ENCODE data around the gene TRIM56.

DNA sequence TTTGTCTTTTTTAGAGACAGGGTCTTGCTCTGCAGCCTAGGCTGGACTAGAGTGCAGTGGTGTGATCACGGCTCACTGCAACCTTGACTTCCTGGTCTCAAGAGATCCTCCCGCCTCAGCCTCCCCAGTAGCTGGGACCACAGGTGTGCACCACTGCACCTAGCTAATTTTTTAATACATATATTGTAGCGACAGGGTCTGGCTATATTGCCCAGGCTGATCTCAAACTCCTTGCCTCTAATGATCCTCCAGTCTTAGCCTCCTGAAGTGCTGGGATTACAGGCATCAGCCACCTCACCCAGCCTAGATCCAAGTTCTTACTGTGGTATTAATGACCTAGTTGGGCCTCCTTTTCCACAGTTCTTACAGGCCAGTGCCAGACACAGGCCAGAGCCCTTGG lies 29.9 kb downstream of the TRIM56 start:
- TF ChIP-seq, protein P1, sequence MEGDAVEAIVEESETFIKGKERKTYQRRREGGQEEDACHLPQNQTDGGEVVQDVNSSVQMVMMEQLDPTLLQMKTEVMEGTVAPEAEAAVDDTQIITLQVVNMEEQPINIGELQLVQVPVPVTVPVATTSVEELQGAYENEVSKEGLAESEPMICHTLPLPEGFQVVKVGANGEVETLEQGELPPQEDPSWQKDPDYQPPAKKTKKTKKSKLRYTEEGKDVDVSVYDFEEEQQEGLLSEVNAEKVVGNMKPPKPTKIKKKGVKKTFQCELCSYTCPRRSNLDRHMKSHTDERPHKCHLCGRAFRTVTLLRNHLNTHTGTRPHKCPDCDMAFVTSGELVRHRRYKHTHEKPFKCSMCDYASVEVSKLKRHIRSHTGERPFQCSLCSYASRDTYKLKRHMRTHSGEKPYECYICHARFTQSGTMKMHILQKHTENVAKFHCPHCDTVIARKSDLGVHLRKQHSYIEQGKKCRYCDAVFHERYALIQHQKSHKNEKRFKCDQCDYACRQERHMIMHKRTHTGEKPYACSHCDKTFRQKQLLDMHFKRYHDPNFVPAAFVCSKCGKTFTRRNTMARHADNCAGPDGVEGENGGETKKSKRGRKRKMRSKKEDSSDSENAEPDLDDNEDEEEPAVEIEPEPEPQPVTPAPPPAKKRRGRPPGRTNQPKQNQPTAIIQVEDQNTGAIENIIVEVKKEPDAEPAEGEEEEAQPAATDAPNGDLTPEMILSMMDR (IDR thresholded peaks at IDR 0.05), result no peak
- no peak for TF ChIP-seq POLR2A (IDR thresholded peaks at IDR 0.05)
